GM12864 (cell line): ENCODE measurements around the gene LRRTM2.

Experiments used
- DNase-seq: peaks from one replicate; pipeline ENCODE4 v3.0.0-alpha.2; 2011; ENCODE audit warnings: low read depth
- H3K4me3 ChIP-seq: 2 replicates; pipeline ENCODE4 v1.5.1; 2011; ENCODE audit warnings: mild to moderate bottlenecking, low read depth, low read length, control low read depth
- TF ChIP-seq, protein P1 (sequence below): IDR thresholded peaks from 2 replicates; pipeline ENCODE4 v1.5.1; 2011; ENCODE audit warnings: low read depth, mild to moderate bottlenecking, moderate library complexity, low read length, control low read depth, inconsistent platforms; ENCODE audit errors: missing control alignments

LRRTM2 gene

DNA sequence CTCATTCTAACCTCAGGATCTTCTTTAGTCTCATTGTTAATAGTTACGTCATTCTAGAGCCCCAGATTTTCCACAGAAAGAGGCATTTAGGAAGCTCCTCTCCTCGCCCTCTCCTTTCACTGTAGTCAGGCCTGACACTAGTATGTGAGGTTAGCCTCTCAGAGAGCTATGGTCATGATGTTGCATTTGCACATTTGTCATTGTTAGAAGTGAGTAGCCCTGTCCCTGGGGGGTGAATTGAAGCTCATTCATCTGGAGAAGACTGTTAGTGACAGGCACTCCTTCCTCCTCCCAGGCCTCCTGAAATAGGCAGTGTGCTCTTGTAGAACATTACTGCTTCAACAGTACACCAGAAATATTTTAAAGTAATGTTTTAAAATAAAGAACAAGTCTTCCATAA, 26.6 kb upstream of the LRRTM2 start:
- no peak overlapping the region for H3K4me3 ChIP-seq
- DNase-seq: no peak
- TF ChIP-seq, protein P1, sequence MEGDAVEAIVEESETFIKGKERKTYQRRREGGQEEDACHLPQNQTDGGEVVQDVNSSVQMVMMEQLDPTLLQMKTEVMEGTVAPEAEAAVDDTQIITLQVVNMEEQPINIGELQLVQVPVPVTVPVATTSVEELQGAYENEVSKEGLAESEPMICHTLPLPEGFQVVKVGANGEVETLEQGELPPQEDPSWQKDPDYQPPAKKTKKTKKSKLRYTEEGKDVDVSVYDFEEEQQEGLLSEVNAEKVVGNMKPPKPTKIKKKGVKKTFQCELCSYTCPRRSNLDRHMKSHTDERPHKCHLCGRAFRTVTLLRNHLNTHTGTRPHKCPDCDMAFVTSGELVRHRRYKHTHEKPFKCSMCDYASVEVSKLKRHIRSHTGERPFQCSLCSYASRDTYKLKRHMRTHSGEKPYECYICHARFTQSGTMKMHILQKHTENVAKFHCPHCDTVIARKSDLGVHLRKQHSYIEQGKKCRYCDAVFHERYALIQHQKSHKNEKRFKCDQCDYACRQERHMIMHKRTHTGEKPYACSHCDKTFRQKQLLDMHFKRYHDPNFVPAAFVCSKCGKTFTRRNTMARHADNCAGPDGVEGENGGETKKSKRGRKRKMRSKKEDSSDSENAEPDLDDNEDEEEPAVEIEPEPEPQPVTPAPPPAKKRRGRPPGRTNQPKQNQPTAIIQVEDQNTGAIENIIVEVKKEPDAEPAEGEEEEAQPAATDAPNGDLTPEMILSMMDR: no peak

DNA sequence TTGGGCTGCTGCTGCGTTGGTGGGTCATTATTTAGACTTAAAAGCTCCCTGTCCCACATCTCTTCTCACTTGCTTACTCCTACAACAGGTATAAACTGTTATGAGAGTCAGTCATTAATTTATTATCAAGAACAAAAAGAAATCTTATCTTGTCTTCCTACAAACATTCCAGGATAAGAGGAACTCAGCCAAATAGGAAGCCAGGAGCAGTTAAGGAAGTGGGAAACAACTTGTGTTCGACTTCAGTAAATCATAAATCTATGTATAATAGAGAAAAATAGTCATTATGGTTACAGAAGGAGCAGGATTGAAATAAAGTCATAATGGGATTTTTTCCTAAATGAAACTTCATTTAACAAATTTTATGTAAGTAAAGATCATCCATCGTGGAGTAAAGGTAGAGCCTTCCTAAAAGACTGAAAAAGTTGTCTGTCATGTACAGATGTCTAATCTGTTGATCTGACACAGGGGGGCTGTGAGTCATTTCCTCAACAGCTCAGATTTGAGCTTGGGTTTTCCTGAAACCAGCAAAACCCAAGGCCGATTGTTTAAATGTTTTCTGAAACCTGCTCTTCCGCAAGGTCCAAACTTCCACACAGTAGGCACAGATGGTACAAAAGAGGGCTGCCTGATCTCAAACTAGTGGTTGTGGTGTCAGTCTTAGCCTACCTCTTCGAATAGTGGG, 25.3 kb upstream of the LRRTM2 start:
- TF ChIP-seq, protein P1: no peak
- DNase-seq: no peak
- no peak overlapping the region for H3K4me3 ChIP-seq

DNA sequence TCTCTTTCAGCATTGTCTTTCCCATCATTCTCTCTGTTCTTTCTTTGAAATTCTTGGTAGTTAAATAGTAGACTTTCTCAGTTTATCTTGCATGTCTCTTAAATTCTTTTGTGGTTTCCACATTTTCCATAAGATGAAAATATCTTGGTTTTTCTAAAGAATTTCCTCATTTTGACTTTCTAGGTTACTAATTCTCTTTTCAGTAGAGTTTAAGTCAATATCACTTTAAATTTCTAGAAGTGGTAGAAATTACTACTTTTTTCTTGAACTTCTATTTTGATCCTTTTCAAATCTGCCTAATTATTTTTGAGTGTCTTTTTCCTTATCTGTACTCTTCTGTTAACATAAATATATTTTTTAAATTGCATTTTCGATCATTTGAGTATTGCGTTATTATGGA, 23.6 kb upstream of the LRRTM2 start:
- no peak overlapping the region for H3K4me3 ChIP-seq
- DNase-seq: no peak
- TF ChIP-seq, protein P1: no peak

DNA sequence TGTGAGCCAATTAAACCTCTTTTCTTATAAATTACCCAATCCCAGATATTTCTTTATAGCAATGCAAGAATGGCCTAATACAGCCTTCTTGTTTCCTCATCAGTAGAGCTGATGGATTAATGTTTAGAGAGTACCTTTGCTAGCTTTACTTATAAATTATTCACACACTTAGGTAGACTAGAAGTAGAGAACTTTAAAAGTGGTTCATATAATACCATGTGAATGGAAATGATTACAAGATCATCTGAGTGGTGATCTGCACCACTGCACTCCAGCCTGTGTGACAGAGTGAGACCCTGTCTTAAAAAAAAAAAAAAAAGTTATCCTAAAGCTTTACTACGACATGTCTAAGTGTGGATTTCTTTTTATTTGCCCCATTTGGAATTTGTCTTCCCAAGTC, 23.2 kb upstream of the LRRTM2 start:
- no peak overlapping the region for H3K4me3 ChIP-seq
- no peak for DNase-seq
- TF ChIP-seq, protein P1: no peak

DNA sequence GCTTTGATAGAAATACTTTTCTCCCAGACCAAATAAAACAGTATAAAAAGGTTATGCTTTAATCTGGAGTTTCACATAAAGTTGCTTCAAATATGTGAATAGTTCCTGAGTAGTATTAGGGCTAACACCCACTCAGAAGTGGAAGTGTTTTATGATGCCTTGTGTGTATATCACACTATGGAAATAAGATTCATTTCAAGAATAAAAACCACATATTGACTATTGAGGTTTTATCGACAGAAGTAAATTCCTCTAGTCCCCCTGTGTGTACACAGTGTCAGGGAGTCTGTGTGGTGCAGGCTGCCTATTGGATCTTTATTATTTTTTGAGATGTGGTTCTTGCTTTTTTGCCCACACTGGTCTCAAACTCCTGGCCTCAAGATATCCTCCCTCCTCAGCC, 20.8 kb upstream of the LRRTM2 start:
- TF ChIP-seq, protein P1: no peak
- no peak for DNase-seq
- H3K4me3 ChIP-seq: no peak overlapping the region

DNA sequence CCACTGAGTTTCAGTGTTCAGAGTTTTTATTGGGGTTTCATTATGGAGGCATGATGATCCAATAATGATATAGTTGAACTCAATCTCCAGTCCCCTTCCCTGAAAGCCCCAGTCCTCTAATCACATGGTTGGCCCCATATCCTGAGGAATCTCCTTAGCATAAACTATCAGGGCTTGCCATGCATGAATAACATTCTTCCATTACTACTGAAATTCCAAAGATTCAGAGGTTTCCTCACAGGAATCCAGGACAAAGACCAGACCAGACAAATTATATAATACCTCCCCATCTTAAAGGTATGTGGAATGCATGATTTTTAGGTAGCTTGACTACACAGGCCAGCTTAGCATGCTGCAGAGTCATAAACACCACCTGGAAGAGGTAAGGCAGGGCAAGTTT, 15.5 kb upstream of the LRRTM2 start:
- no peak for DNase-seq
- H3K4me3 ChIP-seq: no peak overlapping the region
- TF ChIP-seq, protein P1: no peak

DNA sequence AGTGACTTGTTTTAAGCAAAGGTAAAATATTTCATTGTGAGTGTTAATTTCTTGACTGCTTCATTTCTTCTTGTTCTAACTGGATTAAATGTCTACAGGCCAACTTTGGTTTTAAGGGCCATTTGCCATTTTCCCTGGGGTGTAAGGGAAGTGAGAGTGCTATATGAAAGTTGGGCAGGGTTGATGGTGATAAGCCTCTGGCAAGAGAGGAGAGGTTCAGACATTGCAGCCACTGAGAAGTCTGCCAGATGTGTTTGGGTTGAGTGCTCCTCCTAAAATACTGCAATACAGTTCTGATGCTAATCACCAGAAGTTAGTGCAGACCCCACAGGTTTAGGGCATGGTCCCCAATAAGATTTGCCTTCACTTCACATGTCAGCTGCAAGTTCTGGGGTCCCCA, 14.9 kb upstream of the LRRTM2 start:
- H3K4me3 ChIP-seq: no peak overlapping the region
- TF ChIP-seq, protein P1: no peak
- no peak for DNase-seq
